ENCODE results near the gene EVX2. TPM values are rescaled to one million over a fixed set of nuclear protein-coding genes. Genes with fewer than 3 reads are reported as not detected.

The EVX2 gene
- total and polyA plus RNA-seq, 2 donors = not detected

- H3K27me3 ChIP-seq (ENCODE audit: control insufficient read depth in 2 of 2, insufficient read depth in 1 of 2, low read length in 1 of 2) = peaks cover 90 to 99% of the 10 kb centered on the region in 2 donors
- WGBS = 23% methylated on average over 29 of the region's 29 CpGs
- no peak for DNase-seq (ENCODE audit: low read depth in 6 of 9, low spot score in 9 of 9)
- H3K9me3 ChIP-seq (ENCODE audit: control insufficient read depth in 2 of 2, insufficient read depth in 1 of 2, low read length in 1 of 2) = peaks cover 6 to 14% of the 10 kb centered on the region in 2 donors
- peaks cover 0 to 8% of the 10 kb centered on the region in 2 donors for H3K4me1 ChIP-seq (ENCODE audit: control insufficient read depth in 2 of 2, insufficient read depth in 2 of 2, low read length in 2 of 2)
- H3K4me3 ChIP-seq (ENCODE audit: low read length in 2 of 2) = no peak overlapping the region
- no peaks in the 10 kb centered on the region for H3K36me3 ChIP-seq (ENCODE audit: control insufficient read depth in 2 of 2, insufficient read depth in 2 of 2, low read length in 1 of 2)
- H3K27ac ChIP-seq (ENCODE audit: low read depth in 1 of 2, low read length in 1 of 2) = no peak overlapping the region
Observed at GRCh38 chr2:176087330-176088047, 3.7 kb upstream of the EVX2 start.

- Histone ChIP-seq H3K36me3 (ENCODE audit: control insufficient read depth in 2 of 2, insufficient read depth in 2 of 2, low read length in 1 of 2) (no peaks in the 10 kb centered on the region), H3K9me3 (ENCODE audit: control insufficient read depth in 2 of 2, insufficient read depth in 1 of 2, low read length in 1 of 2) (peaks cover 9 to 16% of the 10 kb centered on the region in 2 donors), H3K27ac (ENCODE audit: low read depth in 1 of 2, low read length in 1 of 2) (no peak overlapping the region), H3K4me3 (ENCODE audit: low read length in 2 of 2) (no peak overlapping the region), H3K27me3 (ENCODE audit: control insufficient read depth in 2 of 2, insufficient read depth in 1 of 2, low read length in 1 of 2) (peaks cover 91 to 99% of the 10 kb centered on the region in 2 donors), H3K4me1 (ENCODE audit: control insufficient read depth in 2 of 2, insufficient read depth in 2 of 2, low read length in 2 of 2) (peaks cover 0 to 8% of the 10 kb centered on the region in 2 donors)
- peak in 2 of 9 donors; percentile 34 to 47 for DNase-seq (ENCODE audit: low read depth in 6 of 9, low spot score in 9 of 9)
- WGBS = 5% methylated on average over 46 of the region's 46 CpGs
Observed at GRCh38 chr2:176085861-176086771, 2.4 kb upstream of the EVX2 start.

GRCh38 chr2:176085120-176085788 is 1.5 kb upstream of the EVX2 start:
- H3K27me3 ChIP-seq (ENCODE audit: control insufficient read depth in 2 of 2, insufficient read depth in 1 of 2, low read length in 1 of 2) = peaks cover 93 to 99% of the 10 kb centered on the region in 2 donors
- no peak for DNase-seq (ENCODE audit: low read depth in 6 of 9, low spot score in 9 of 9)
- 9% methylated on average over 40 of the region's 40 CpGs for WGBS
- H3K36me3 ChIP-seq (ENCODE audit: control insufficient read depth in 2 of 2, insufficient read depth in 2 of 2, low read length in 1 of 2) = no peaks in the 10 kb centered on the region
- peaks cover 15 to 24% of the 10 kb centered on the region in 2 donors for H3K9me3 ChIP-seq (ENCODE audit: control insufficient read depth in 2 of 2, insufficient read depth in 1 of 2, low read length in 1 of 2)
- peaks cover 4 to 8% of the 10 kb centered on the region in 2 donors for H3K4me1 ChIP-seq (ENCODE audit: control insufficient read depth in 2 of 2, insufficient read depth in 2 of 2, low read length in 2 of 2)
- H3K4me3 ChIP-seq (ENCODE audit: low read length in 2 of 2) = no peak overlapping the region
- H3K27ac ChIP-seq (ENCODE audit: low read depth in 1 of 2, low read length in 1 of 2) = no peak overlapping the region

GRCh38 chr2:176084611-176085119 is 903 bp upstream of the EVX2 start:
- DNase-seq (ENCODE audit: low read depth in 6 of 9, low spot score in 9 of 9) = no peak
- Histone ChIP-seq H3K4me3 (ENCODE audit: low read length in 2 of 2) (no peak overlapping the region), H3K9me3 (ENCODE audit: control insufficient read depth in 2 of 2, insufficient read depth in 1 of 2, low read length in 1 of 2) (peaks cover 16 to 24% of the 10 kb centered on the region in 2 donors), H3K27me3 (ENCODE audit: control insufficient read depth in 2 of 2, insufficient read depth in 1 of 2, low read length in 1 of 2) (peaks cover 93 to 99% of the 10 kb centered on the region in 2 donors), H3K36me3 (ENCODE audit: control insufficient read depth in 2 of 2, insufficient read depth in 2 of 2, low read length in 1 of 2) (no peaks in the 10 kb centered on the region), H3K27ac (ENCODE audit: low read depth in 1 of 2, low read length in 1 of 2) (no peak overlapping the region), H3K4me1 (ENCODE audit: control insufficient read depth in 2 of 2, insufficient read depth in 2 of 2, low read length in 2 of 2) (peaks cover 4 to 10% of the 10 kb centered on the region in 2 donors)
- WGBS = 7% methylated on average over 26 of the region's 26 CpGs

GRCh38 chr2:176082824-176083751 is 674 bp downstream of the EVX2 start:
- Histone ChIP-seq H3K27me3 (ENCODE audit: control insufficient read depth in 2 of 2, insufficient read depth in 1 of 2, low read length in 1 of 2) (peaks cover 93 to 99% of the 10 kb centered on the region in 2 donors), H3K27ac (ENCODE audit: low read depth in 1 of 2, low read length in 1 of 2) (no peak overlapping the region), H3K4me3 (ENCODE audit: low read length in 2 of 2) (no peak overlapping the region), H3K4me1 (ENCODE audit: control insufficient read depth in 2 of 2, insufficient read depth in 2 of 2, low read length in 2 of 2) (peaks cover 4 to 12% of the 10 kb centered on the region in 2 donors), H3K9me3 (ENCODE audit: control insufficient read depth in 2 of 2, insufficient read depth in 1 of 2, low read length in 1 of 2) (peaks cover 16 to 26% of the 10 kb centered on the region in 2 donors), H3K36me3 (ENCODE audit: control insufficient read depth in 2 of 2, insufficient read depth in 2 of 2, low read length in 1 of 2) (no peaks in the 10 kb centered on the region)
- 6% methylated on average over 66 of the region's 66 CpGs for WGBS
- DNase-seq (ENCODE audit: low read depth in 6 of 9, low spot score in 9 of 9) = no peak

- 8% methylated on average over 10 of the region's 10 CpGs for WGBS
- Histone ChIP-seq H3K4me3 (ENCODE audit: low read length in 2 of 2) (no peak overlapping the region), H3K36me3 (ENCODE audit: control insufficient read depth in 2 of 2, insufficient read depth in 2 of 2, low read length in 1 of 2) (no peaks in the 10 kb centered on the region), H3K9me3 (ENCODE audit: control insufficient read depth in 2 of 2, insufficient read depth in 1 of 2, low read length in 1 of 2) (peaks cover 15 to 26% of the 10 kb centered on the region in 2 donors), H3K27ac (ENCODE audit: low read depth in 1 of 2, low read length in 1 of 2) (no peak overlapping the region), H3K4me1 (ENCODE audit: control insufficient read depth in 2 of 2, insufficient read depth in 2 of 2, low read length in 2 of 2) (peaks cover 4 to 8% of the 10 kb centered on the region in 2 donors), H3K27me3 (ENCODE audit: control insufficient read depth in 2 of 2, insufficient read depth in 1 of 2, low read length in 1 of 2) (peaks cover 87 to 98% of the 10 kb centered on the region in 2 donors)
- DNase-seq (ENCODE audit: low read depth in 6 of 9, low spot score in 9 of 9) = no peak
Observed at GRCh38 chr2:176082525-176082823, 1.3 kb downstream of the EVX2 start.

GRCh38 chr2:176081837-176082524 is 1.8 kb downstream of the EVX2 start:
- Histone ChIP-seq H3K4me3 (ENCODE audit: low read length in 2 of 2) (no peak overlapping the region), H3K9me3 (ENCODE audit: control insufficient read depth in 2 of 2, insufficient read depth in 1 of 2, low read length in 1 of 2) (peaks cover 15 to 26% of the 10 kb centered on the region in 2 donors)
- WGBS = 6% methylated on average over 62 of the region's 62 CpGs

More at GRCh38 chr2:176081837-176082524, 1.8 kb downstream of the EVX2 start:
- peaks cover 85 to 98% of the 10 kb centered on the region in 2 donors for H3K27me3 ChIP-seq (ENCODE audit: control insufficient read depth in 2 of 2, insufficient read depth in 1 of 2, low read length in 1 of 2)
- H3K36me3 ChIP-seq (ENCODE audit: control insufficient read depth in 2 of 2, insufficient read depth in 2 of 2, low read length in 1 of 2) = no peaks in the 10 kb centered on the region
- peaks cover 4 to 8% of the 10 kb centered on the region in 2 donors for H3K4me1 ChIP-seq (ENCODE audit: control insufficient read depth in 2 of 2, insufficient read depth in 2 of 2, low read length in 2 of 2)
- no peak for DNase-seq (ENCODE audit: low read depth in 6 of 9, low spot score in 9 of 9)
- no peak overlapping the region for H3K27ac ChIP-seq (ENCODE audit: low read depth in 1 of 2, low read length in 1 of 2)
